Astrocyte (in vitro differentiated cells and primary cell): ENCODE results near the gene ATP1A3.

Experiments
- CTCF ChIP-seq: IDR thresholded peaks from 2 replicates; pipeline ENCODE4 v1.5.1; 2011; ENCODE audit warnings: low read depth, mild to moderate bottlenecking, inconsistent platforms, low read length, moderate library complexity; ENCODE audit not compliant: insufficient read depth
- EZH2 ChIP-seq: IDR thresholded peaks from 2 replicates; pipeline ENCODE4 v1.6.1; 2012; ENCODE audit warnings: mild to moderate bottlenecking, low read length, inconsistent platforms; ENCODE audit not compliant: insufficient read depth

- TF ChIP-seq CTCF (no peak), EZH2 (no peak)
These were observed 5.8 kb upstream of the ATP1A3 start for GRCh38 chr19:41999878-42000208.
